GM21423 (cell line): ENCODE results near the gene RAD51D.
"Not testable (repeated sequence)": the region's sequence is repeated elsewhere in the genome, so short reads cannot be mapped to it uniquely, and the experiment has no call there.

Source experiments
- ATAC-seq: cut with Tn5 transposase; IDR thresholded peaks from one replicate; pipeline ENCODE4 v1.9.1; 2021; ENCODE audit warnings: mild to moderate bottlenecking, moderate library complexity; ENCODE audit not compliant: unreplicated experiment

Gene RAD51D

GRCh38 chr17:35073183-35073790, 46.4 kb downstream of the RAD51D start:
- ATAC-seq, result no peak

DNA sequence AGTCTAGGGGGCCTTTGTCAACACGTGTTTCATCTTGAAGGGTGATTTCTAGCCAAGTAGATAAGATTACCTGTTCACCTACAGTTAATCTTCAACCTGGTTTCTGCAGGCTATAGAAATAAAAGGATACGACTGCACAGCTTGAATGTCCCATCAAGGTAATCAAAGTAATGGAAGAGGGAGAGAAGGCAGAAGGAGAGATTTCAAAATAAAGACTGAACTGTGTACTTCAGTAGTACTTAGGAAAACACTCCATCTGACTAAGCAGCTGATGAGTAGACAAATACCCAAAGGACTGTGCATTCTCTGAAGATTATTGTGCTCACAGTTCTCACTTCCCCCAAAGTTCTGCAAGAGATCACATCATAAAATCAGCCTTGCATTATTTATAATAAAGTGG, 50.3 kb downstream of the RAD51D start:
- no peak for ATAC-seq

DNA sequence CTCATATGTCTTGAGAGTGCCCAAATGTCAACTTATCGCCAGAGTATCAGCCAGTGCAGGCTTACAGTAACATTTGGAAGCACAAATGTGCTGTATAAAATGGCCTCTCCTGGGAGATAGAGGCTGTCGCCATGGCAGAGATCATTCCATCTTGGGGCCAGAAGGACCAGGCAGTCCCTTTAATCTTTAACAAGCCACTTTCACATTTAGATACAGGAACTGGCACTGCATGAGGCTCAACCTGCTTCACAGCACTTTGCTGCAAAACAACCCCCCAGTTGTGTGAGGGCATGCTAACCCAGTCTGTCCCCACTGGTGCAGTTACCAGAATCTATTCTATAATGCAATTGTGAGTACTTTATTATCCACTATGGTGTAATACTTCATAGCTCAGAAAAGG, 51.4 kb downstream of the RAD51D start:
- ATAC-seq, result no peak

DNA sequence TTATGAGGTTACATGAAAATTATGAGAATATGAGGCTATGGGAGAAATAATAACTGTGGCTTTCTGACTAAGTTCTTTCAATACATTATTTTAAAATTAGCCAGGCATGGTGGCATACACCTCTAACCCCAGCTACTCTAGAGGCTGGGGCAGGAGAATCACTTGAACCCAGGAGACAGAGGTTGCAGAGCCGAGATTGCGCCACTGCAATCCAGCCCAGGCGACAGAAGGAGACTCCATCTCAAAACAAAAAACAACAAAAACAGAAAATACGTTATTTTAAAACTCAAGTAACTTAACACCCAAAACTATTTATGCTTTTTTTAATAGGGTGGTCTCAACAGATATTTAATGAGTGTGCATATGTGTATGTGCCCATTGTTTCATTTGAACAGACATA, 53.8 kb downstream of the RAD51D start:
- no peak for ATAC-seq

DNA sequence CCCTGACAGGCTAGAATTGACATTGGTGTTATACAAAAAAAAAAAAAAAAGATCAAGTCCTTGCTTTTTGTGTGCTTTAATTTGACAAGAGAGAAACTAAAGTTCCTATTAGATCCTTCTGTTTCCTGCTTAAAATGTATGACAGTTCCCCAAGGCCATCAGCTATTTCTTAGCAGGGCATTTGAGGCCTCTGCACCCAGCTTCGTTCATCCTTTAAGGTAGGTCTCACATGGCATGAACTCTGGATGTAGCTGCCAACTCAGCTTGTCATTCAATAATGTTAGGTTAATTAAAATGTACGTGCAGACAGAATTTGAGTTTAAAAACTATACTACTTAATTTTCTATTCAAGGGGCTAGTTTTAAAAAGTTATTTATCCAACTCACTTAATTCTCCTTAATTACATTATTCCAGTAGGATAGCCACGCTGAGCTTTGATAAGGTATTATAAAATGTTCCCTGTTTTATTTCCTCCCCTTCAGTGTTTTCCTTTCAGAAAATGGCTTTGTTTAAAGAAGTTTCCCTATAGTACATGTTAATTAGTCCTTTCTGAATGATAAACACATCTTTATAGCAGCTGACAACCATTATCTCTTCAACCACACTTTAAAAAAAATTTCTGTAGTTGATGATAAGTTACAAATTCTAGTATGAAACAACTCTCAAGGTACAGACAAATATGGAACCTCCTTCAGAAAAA, 55.0 kb downstream of the RAD51D start:
- no peak for ATAC-seq

DNA sequence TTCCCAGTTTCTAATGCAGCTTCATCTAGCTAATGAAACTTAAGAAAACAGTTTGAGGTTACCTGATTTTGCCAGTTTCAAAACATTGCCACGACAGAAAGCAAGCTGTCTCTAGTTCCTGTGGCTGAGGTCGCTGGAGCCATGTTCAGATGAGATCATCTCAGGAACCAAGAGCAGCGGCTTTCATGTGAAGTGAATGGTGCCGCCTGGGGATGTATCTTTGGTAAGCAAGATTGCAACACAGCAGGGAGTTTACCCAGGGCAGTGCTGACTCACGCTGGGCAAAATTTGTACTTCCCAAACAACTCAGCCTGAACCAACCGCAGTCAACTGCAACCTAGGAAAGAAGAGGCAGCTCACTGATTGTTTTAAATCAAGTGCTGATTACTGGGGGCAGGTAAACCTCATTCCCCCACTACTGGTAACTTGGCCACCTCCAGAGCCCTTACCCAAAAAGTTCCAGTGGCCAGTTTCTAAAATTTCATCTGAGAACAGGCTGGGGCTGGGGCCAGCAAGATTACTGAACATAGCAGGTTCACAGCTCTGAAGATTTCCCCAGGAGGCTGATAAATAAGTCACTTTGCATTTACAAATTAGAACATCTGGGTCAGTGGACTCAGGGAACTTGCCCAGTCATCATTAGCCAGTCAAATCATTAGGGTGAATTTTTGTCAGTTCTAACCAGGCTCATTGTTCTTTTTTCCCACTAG, 56.0 kb downstream of the RAD51D start, which contains the start of gene RFFL:
TSS of gene RFFL (minus strand) at position 194 of the 710 bp plus-strand sequence. CDS start 37,154 bp downstream, outside the sequence.
- peak; percentile 88 for ATAC-seq

DNA sequence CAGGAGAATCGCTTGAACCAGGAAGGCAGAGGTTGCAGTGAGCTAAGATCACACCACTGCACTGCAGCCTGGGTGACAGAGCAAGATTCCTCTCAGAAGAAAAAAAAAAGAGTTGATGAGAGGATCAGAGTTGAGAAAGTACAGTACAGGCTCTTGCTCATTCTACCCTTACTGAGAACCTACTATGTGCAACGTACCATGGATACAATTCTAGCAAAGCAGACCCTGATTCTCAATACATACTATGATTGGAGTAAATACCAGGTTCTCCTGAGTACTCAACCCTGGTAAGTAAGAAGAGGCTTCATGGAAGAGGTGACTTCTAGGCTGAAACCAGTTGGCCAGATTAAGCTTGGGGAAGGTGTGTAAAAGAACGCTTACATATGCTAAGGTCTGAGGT, 57.4 kb downstream of the RAD51D start:
- no peak for ATAC-seq

DNA sequence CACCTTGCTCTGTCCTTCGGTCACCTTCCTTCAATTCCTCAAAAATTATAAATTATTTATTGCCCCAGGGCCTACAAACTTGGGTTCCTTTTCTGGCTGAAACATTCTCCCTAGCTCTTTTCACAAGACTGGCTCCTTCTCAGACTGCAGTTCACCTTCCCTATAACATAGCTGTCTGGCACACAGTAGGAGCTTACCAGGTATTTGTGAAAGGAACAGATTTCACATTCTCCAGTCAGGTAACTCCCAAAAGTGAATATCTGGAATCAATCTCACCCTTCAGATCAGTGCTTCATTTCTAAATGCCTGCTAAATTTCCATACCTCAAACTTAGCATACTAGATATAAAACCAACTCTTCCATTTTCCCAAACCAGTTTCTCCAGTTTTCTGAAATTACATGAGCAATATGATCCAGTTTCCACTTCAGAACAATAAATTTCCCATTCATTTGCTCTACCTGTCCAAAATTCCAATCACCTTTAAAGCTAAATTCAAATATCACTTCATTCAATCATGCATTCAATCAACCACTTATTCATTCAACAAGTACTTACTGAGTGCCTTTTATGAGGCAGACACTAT, 62.2 kb downstream of the RAD51D start:
- ATAC-seq, result no peak

GRCh38 chr17:35056013-35056412, 63.6 kb downstream of the RAD51D start:
- no peak for ATAC-seq

GRCh38 chr17:35053204-35053603, 66.5 kb downstream of the RAD51D start:
- ATAC-seq, result no peak

DNA sequence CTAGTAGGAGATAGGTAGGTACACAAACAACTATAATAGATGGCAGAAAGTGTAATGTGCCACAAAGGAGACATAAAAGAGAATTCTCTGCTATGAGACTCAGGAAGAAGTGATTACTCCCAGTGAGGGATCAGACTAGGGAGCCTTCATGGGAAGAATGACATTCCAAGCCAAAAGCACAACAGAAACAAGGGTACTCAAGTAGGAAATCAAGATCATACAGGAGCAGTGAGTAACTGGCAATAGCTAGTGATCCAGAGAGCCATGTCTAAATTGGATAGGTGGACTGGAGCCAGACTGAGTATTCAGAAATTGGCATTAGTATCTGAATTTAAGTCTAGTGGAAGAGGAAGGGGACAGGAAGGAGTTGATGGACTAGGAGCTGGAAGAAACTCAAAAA, 66.9 kb downstream of the RAD51D start:
- ATAC-seq, result no peak

- ATAC-seq, result no peak
Observed at GRCh38 chr17:35052241-35052610, 67.4 kb downstream of the RAD51D start.

GRCh38 chr17:35051579-35052240, 68.0 kb downstream of the RAD51D start:
- ATAC-seq, result peak; percentile 33

DNA sequence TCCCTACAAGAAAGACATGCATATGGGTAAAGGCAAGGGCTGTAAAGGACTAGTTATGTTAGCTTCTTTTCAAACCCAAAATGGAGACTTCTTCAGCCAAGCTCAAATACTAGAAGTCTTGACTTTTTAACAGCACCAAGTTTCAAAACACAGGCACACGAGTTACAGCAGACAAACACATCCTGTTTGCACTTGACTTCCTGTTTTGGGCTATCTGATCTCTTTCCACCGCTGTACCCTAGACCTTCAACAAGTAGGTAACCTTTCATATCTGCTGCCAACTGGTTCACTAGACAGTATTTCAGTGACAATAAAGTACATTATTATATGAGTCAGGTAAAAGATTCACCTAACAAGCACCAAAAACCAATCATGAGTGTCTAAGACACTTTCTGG, 68.5 kb downstream of the RAD51D start:
- peak; percentile 74 for ATAC-seq

DNA sequence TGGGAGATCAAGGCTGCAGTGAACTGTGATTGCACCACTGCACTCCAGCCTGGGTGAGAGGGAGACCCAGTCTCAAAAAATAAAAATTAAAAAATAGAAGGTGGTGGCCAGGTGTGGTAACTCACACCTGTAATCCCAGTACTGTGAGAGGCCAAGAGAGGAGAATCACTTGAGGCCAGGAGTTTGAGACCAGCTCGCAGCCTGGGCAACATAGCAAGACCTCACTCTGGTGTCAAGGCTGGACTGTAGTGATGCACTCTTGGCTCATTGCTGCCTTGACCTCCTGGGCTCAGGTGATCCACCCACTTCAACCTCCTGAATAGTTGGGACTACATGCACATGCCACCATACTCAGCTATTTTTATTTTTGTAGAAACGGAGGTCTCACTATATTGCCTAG, 69.5 kb downstream of the RAD51D start:
- ATAC-seq, result no peak

GRCh38 chr17:35048685-35049379, 70.8 kb downstream of the RAD51D start:
- no peak for ATAC-seq

- ATAC-seq, result peak; percentile 45
Observed at GRCh38 chr17:35046740-35047283, 72.8 kb downstream of the RAD51D start.

- no peak for ATAC-seq
Observed at GRCh38 chr17:35046245-35046644, 73.4 kb downstream of the RAD51D start.

- ATAC-seq, result not testable (repeated sequence)
Observed at GRCh38 chr17:35045458-35045979, 74.1 kb downstream of the RAD51D start.

DNA sequence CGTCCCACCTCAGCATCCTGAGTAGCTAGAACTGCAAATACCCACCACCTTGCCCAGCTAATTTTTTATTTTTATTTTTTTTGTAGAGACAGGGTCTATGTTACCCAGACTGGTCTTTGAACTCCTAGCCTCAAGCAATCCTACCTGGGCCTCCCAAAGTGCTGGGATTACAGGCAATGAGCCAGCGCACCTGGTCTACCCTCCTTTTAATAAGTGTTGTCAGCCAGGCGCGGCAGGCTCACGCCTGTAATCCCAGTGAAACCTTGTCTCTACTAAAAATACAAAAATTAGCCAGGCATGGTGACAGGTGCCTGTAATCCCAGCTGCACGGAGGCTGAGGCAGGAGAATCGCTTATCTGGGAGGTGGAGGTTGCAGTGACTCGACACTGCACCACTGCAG, 75.5 kb downstream of the RAD51D start:
- ATAC-seq, result no peak
